Parathyroid adenoma (tissue), 2 donors: Measurements from ENCODE around the gene CMC1.
A peak's percentile ranks its signal among the peaks of the same experiment; 100 is the strongest.

Experiments used
- H2AFZ ChIP-seq: fragments of 300-600 bp; sonication (generic); one replicate; pipeline ENCODE4 v1.7.0; 2017; ENCODE audit warnings: antibody characterized with exemption, mild to moderate bottlenecking
- H3K27ac ChIP-seq: fragments of 300-600 bp; sonication (generic); one replicate; pipeline ENCODE4 v1.7.0; 2017
- H3K27me3 ChIP-seq: fragments of 300-600 bp; sonication (generic); one replicate; pipeline ENCODE4 v1.7.0; 2017; ENCODE audit warnings: low read length; ENCODE audit not compliant: control insufficient read depth, insufficient read depth
- H3K36me3 ChIP-seq: fragments of 300-600 bp; sonication (generic); one replicate; pipeline ENCODE4 v1.7.0; 2017; ENCODE audit warnings: low read length; ENCODE audit not compliant: control insufficient read depth, insufficient read depth
- H3K4me1 ChIP-seq: fragments of 300-600 bp; sonication (generic); one replicate; pipeline ENCODE4 v1.7.0; 2017; ENCODE audit warnings: control low read depth
- H3K4me2 ChIP-seq: fragments of 300-600 bp; sonication (generic); one replicate; pipeline ENCODE4 v1.7.0; 2017; ENCODE audit warnings: low read length
- H3K4me3 ChIP-seq: fragments of 300-600 bp; sonication (generic); one replicate; pipeline ENCODE4 v1.7.0; 2017; ENCODE audit warnings: low read depth, low read length
- H3K79me2 ChIP-seq: fragments of 300-600 bp; sonication (generic); one replicate; pipeline ENCODE4 v1.7.0; 2017; ENCODE audit warnings: control low read depth
- H3K9ac ChIP-seq: fragments of 300-600 bp; sonication (generic); one replicate; pipeline ENCODE4 v1.7.0; 2017; ENCODE audit warnings: mild to moderate bottlenecking
- H3K9me3 ChIP-seq: fragments of 300-600 bp; sonication (generic); one replicate; pipeline ENCODE4 v1.7.0; 2017; ENCODE audit warnings: low read length; ENCODE audit not compliant: control insufficient read depth
- TF ChIP-seq, protein P1 (sequence below): fragments of 300-600 bp; sonication (generic); IDR thresholded peaks from one replicate; pipeline ENCODE4 v1.7.0; 2017; ENCODE audit warnings: antibody characterized with exemption, mild to moderate bottlenecking
- donor health status: primary hyperparathyroidism.

Gene CMC1

DNA sequence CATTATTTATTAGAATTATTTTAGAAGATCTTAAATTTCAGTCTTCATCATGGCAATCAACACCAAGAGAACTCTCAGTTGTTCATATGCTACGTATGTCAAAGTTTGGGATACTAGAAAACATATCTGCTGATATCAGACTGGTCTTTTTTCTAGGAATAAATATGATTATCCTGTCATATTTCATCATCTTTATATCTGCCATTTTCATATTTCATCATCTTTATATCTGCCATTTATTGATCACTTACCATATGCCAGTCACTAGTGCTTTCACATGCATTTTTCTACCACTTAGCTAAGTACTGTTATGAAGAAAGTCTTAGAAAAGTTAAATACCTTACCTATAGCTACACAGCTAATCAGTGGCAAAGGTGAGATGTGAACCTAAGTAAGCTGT, 104.3 kb downstream of the CMC1 start:
- Histone ChIP-seq H3K4me3 (no peak overlapping the region), H2AFZ (no peak overlapping the region), H3K4me2 (no peak overlapping the region), H3K9me3 (no peaks in the 10 kb centered on the region), H3K27ac (no peak overlapping the region), H3K9ac (no peak overlapping the region), H3K4me1 (peaks cover 4% of the 10 kb centered on the region), H3K79me2 (peaks cover 9% of the 10 kb centered on the region), H3K36me3 (no peaks in the 10 kb centered on the region), H3K27me3 (no peaks in the 10 kb centered on the region)
- TF ChIP-seq, protein P1, sequence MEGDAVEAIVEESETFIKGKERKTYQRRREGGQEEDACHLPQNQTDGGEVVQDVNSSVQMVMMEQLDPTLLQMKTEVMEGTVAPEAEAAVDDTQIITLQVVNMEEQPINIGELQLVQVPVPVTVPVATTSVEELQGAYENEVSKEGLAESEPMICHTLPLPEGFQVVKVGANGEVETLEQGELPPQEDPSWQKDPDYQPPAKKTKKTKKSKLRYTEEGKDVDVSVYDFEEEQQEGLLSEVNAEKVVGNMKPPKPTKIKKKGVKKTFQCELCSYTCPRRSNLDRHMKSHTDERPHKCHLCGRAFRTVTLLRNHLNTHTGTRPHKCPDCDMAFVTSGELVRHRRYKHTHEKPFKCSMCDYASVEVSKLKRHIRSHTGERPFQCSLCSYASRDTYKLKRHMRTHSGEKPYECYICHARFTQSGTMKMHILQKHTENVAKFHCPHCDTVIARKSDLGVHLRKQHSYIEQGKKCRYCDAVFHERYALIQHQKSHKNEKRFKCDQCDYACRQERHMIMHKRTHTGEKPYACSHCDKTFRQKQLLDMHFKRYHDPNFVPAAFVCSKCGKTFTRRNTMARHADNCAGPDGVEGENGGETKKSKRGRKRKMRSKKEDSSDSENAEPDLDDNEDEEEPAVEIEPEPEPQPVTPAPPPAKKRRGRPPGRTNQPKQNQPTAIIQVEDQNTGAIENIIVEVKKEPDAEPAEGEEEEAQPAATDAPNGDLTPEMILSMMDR, result no peak

DNA sequence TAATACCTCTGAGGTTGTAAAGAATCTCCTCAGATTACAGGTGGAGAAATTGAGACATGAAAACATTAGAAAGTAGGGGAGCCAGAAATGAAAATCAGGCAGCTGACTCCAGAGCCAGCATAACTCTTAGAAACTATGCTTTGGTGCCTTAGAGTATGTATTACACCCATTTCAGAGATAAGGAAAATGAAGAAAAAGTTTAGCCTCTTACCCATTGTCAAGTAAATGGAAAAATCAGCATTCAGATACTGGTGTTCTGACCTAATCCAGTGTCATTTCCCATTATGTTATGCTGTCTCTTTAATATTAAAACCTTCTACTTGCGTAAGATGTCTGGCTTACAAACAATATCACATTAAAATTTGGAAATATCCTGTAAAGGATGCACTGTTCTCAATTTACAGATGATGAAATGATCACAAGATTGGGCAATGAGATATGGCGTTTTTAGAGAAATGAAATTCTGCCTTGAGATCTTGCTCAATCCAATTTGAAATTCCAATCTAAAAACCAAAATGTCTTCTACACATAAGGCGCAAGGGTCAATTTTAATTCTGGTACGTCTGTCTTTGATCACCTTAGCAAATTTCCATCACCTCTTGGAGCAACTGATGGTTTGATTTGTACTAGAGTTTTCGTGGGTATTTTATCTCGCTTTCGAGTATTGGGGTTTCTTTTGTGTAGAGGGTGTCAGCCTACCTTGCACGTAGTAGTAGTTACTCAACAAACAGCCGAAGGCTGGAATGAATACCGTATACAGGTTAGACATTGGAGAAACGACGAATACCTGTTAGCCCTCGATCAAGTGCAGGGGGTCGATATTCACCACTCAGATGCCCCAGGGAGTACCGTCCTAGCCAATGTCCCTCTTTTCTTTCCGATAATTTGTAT, 106.2 kb downstream of the CMC1 start:
- TF ChIP-seq, protein P1, result no peak
- peak overlapping the region; percentile 95 for H3K4me3 ChIP-seq
- H3K27ac ChIP-seq, result peak overlapping the region; percentile 96
- no peaks in the 10 kb centered on the region for H3K9me3 ChIP-seq
- H2AFZ ChIP-seq, result peak overlapping the region; percentile 94
- peak overlapping the region; percentile 92 for H3K9ac ChIP-seq
- H3K4me2 ChIP-seq, result peak overlapping the region; percentile 90
- no peaks in the 10 kb centered on the region for H3K36me3 ChIP-seq
- H3K4me1 ChIP-seq, result peaks cover 4% of the 10 kb centered on the region
- H3K79me2 ChIP-seq, result peaks cover 9% of the 10 kb centered on the region
- H3K27me3 ChIP-seq, result no peaks in the 10 kb centered on the region

DNA sequence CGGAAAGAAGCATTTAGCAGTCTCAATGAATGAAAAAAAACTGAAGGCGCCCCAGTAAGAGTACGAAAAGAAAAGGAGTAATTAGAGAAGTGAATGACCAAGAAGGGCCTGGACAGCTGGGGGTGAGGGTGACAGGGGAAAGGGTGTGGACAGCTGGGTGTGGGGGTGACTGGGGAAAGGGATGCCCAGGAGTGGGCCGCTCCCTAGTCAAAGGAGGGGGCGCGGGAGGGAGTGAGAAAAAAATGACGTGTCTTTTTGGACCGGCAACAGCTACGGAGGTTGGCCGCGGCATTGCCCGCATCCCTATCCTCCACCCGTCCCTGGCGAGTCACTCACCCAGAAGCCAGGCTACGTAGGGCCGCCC, 106.8 kb downstream of the CMC1 start:
- H3K4me3 ChIP-seq, result peak overlapping the region; percentile 95
- TF ChIP-seq, protein P1, result no peak
- no peaks in the 10 kb centered on the region for H3K36me3 ChIP-seq
- no peaks in the 10 kb centered on the region for H3K27me3 ChIP-seq
- peak overlapping the region; percentile 92 for H3K9ac ChIP-seq
- H3K4me2 ChIP-seq, result peak overlapping the region; percentile 90
- H3K4me1 ChIP-seq, result peaks cover 4% of the 10 kb centered on the region
- peaks cover 9% of the 10 kb centered on the region for H3K79me2 ChIP-seq
- H3K9me3 ChIP-seq, result no peaks in the 10 kb centered on the region
- peak overlapping the region; percentile 94 for H2AFZ ChIP-seq
- H3K27ac ChIP-seq, result peak overlapping the region; percentile 96

DNA sequence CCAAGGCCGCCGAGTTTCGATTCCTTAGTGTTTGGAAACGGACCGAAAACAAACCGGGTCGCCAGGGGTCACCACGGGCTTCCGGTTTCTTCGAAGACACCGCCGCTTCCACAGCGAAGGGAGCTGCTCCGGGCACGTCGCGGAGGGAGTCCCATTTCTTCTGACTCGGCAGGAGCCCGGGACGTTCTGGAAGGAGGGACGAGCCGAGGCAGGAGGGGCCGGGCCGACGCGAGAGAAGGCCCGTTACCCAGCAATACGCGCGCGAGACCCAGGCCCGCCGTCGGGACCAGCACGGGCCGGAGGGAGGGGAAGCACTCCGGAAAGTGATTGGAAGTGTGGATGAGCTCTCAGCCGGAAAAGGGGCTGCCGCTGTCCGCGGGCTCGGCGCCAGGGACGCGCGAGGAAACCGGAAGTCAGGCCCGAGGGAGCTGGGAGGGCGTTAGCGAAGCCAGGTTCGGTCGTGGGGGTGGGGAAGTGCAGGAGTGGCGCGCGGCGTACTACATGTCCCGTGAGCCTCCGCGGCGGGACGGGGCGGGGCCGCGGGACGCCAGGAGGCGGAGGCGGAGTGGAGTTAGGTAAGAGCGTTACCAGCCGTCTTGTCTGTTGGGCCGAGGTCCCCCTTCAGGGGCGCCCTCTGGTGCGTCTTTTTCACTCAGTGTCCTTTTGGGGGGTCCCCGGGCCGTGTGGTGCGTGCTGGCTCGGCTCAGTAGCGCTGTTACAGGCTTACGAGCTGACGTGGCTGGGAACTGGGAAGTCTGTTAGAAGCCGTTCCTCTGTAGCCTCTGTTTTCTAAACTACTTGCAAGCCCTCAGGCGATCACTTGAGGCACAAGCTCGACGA, 107.4 kb downstream of the CMC1 start, which contains the start of the genes AZI2 and ZCWPW2:
AZI2 (minus strand) TSS at position 196 of the 840 bp plus-strand sequence. CDS start 8,207 bp downstream, outside the sequence.
ZCWPW2 (plus strand) TSS at position 93 of the 840 bp plus-strand sequence. CDS start 64,348 bp downstream, outside the sequence.
- TF ChIP-seq, protein P1, result peak; percentile 12
- H3K27me3 ChIP-seq, result no peaks in the 10 kb centered on the region
- peaks cover 1% of the 10 kb centered on the region for H3K9me3 ChIP-seq
- peak within 1 kb of the TSS; percentile 90 for H3K4me2 ChIP-seq
- H3K27ac ChIP-seq, result peak within 1 kb of the TSS; percentile 96
- peak within 1 kb of the TSS; percentile 95 for H3K4me3 ChIP-seq
- peak within 1 kb of the TSS; percentile 94 for H2AFZ ChIP-seq
- H3K36me3 ChIP-seq, result no peaks in the 10 kb centered on the region
- peaks cover 4% of the 10 kb centered on the region for H3K4me1 ChIP-seq
- peaks cover 9% of the 10 kb centered on the region for H3K79me2 ChIP-seq
- H3K9ac ChIP-seq, result peak within 1 kb of the TSS; percentile 92
